COLO668 (cell line): ENCODE data around the gene FKBP5.

Source experiments
- DNase-seq: peaks from one replicate; lab custom pipeline; 2025; ENCODE audit not compliant: unreplicated experiment; lab: John Stamatoyannopoulos, UW

The FKBP5 gene

DNA sequence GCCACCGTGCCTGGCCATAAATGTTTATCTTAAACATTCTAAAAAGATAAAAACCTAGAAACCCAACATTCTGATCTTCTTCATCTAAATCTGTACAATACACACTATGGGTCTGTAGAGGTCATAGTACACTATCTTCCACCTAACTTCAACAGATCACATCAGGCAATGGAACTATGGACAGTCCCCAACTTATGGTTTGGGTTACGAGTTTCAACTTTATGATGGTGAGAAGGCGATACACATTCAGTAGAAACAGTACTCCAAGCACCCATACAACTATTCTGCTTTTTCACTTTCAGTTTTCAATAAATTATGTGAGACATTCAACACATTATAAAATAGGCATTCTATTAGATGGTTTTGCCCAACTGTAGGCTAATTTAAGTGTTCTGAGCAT, 23.1 kb downstream of the FKBP5 start:
- DNase-seq = no peak

DNA sequence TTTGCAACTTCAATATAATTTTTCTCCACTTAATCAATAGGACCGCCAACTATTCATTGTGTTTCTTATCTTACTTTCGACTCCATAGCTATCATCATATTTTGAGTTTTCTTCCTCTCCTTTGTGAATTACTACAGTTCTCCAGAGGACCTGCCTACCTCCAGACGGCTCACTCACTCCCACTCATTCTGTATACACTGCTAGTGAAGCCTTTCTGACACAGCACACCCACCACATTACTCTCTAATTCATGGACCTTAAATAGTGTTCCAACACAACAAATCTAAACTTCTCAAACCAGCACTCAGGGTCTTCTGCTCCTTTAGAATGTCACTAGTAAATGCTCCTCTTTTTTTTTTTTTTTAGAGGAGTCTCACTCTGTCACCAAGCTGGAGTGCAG, 23.8 kb downstream of the FKBP5 start:
- DNase-seq = no peak

DNA sequence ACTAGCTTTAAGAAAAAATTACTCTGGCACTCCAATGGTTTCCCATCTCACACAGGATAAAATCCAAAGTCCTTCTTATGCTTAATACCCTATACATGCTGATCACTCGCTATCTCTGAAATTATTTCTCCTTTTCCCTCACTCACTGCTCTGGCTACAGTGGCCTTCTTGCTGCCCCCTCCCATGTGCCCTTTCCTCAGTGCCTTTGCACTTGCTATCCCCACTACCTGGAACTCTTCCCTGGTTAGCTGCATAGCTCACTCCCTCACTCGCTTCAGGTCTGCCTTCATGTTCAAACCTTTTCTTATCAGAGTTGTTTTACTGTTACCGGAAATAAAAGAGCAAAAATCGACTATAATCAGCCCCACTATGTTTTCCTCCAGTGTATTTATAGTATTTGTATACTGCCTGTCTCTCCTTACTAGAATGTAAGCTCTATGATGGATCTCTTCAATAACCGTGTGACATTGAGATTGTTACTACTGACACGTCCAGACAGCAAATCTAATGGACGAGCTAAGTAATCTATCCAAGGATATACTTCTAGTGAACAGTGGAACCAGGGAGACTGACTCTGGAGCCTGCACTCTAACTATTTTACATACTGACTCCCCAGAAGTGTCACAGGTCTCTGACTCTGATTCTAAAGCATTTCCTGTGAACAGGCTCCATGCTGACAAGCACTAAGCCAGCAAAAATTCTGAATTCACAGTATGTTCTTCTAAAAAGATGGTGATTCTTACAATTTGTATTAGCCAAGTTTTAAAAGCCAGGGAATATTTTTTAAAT, 25.1 kb downstream of the FKBP5 start:
- no peak for DNase-seq

DNA sequence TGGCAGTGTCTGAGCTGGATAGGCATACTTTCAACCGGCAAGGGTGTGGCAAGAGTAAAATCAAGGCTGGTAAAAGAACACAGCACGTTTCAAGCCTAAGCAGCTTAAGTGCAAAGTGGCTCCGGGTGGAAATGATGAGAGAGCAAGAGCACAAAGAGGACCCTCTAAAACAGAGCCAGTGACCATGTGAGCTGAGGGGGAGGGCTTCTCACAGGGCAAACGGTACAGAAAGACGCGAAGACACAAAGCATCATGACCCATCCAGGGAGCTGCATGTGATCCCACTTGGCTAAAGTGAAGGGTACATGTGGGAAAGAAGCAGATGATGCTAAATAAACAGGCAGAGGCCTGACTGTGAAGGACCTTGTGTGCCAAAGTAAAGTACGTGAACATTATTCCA, 25.7 kb downstream of the FKBP5 start:
- DNase-seq = no peak

DNA sequence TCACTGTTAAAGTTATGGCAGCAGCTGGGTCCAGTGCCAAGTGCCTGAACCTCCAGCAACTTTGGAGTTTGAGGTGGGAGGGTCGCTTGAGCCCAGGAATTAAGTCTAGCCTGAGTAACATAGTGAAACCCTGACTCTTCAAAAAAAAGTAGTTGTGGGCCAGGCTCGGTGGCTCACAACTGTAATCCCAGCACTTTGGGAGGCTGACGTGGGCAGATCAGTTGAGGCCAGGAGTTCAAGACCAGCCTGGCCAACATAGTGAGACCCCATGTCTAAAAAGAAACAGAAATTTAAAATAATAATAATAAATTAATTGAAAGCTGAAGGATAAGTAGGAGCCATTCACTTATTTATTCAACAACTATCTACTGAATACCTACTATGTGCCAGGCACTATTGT, 33.8 kb downstream of the FKBP5 start:
- DNase-seq = no peak

DNA sequence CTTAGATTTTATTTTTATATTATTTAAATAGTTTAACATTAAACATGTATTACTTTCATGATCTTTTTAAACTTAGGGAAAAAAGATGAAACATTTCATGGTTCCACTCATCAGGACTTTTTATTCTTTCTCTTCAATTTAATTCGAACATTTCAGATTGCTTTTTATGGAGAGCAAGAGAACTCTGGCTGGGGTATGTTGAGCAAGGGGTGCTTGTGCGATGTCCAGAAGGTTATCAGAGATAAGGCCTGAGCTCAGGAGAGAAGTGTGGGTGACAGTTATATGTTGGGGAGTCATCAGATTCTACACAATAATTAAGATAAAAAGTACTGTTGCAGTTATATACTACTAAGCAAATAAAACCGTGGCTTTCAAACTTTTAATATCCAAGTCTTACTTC, 37.5 kb downstream of the FKBP5 start:
- no peak for DNase-seq

DNA sequence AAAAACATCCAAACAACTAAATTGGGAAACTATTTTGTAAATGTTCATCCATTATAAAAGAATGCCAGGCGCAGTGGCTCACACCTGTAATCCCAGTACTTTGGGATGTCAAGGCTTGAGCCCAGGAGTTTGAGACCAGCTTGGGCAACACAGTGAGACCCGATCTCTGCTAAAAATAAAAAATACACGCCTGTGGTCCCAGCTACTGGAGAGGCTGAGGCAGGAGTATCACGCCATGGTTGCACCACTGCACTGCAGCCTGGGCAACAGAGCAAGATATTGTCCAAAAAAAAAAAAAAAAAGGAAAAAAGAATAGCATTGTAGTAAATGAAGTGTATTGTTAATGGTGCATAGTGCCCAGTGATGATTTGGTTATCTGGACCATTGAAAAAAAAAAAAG, 38.7 kb downstream of the FKBP5 start:
- no peak for DNase-seq

DNA sequence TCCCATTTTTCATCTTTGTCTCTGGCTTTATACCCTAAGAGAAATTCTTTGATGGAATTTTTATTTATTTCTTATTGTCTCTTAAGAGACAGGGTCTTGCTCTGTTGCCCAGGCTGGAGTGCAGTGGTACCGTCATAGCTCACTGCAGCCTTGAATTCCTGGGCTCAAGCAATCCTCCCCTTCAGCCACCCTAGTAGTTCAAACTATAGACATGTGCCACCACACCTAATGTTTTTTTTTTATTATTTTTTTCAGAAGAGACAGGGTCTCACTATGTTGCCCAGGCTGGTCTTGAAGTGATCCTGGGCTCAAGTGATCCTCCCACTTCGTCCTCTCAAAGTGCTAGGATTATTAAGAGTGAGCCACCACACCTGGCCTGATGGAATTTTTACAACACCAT, 40.5 kb downstream of the FKBP5 start:
- DNase-seq = no peak

DNA sequence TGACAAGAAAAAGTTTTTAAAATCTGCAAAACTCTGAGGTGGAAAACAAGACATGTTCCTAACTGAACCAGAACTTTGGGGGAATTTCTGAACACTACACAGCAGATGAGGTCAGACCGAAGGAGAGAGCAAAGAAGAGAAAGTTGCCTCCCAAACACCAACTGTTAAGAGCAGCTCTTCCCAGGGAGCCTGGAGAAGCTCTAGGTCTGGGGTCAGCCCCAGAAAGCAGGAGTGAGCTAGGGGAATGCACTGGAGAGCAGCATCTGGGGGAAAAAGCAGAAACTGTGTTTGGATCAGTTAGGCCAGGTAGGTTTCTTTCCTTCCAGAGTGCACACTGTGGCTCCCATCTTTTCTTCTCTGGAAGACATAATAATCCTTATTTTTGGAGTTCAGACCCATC, 41.3 kb downstream of the FKBP5 start:
- DNase-seq = no peak

DNA sequence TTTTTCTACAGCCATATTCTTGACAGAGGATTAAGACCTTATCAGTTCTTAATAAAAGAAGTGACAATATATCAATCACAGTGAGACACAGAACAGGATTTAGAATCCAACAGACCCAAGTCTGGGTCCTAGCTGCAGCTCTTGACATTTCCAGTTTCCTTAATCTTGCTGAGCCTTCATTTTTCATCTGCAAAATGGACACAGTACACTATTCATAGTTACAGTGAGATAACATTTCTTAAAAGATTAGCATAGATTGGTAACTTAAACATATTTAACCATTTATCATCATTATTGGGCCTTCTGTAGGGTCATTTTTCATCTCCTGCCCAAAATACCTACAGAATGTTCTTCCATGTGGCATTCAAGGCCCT, 45.6 kb downstream of the FKBP5 start:
- DNase-seq = no peak

DNA sequence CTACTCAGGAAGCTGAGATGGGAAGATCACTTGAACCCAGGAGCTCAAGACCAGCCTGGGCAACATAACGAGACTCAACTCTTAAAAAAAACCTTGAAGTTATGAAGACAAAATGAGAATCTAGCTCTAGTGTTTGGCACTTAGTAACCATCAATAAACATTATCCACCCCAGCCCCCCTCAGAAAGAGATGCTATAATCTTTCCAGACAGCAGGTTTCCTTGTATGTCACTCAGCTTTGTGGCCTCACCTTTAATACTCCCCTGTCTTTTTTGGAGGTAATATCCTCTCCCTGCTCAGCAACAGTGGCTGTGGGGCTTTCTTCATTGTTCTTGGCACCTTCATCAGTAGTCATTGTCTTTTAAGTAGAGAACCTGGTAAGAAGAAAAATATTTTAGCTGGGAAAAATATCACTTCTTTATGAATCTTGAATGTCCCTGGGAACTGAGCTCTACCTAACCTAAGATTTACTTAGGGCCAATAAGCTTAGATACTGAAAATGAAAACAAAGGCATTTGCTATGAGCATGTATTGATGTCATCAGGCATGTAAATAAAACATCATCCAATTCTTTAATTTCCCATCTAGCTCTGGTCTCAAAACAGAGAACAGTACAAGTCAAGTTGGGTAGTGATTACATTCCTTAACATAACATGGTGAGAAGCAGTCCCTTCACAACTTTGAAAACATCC, 46.1 kb downstream of the FKBP5 start:
- DNase-seq = no peak

DNA sequence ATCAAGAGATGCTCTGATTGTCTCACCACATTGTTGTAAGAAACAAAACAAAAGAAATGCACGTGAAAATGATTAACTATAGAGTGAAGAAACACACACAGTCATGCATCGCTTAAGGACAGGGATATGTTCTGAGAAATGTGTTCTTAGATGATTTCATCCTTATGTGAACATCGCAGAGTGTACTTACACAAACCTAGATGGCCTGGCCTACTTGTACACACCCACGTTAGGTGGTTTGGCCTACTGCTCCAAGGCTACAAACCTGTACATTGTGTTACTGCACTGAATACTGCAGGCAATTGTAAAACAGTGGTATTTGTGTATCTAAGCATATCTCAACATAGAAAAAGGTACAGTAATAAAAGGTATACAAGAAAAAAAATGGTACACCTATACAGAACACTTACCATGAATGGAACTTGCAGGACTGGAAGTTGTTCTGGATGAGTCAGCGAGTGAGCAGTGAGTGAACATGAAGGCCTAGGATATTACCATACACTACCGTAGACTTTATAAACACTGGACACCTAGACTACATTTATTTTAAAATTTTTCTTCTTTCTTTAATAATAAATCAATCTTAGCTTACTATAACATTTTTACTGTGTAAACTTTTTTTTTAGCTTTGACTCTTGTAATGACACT, 48.6 kb downstream of the FKBP5 start:
- DNase-seq = no peak

DNA sequence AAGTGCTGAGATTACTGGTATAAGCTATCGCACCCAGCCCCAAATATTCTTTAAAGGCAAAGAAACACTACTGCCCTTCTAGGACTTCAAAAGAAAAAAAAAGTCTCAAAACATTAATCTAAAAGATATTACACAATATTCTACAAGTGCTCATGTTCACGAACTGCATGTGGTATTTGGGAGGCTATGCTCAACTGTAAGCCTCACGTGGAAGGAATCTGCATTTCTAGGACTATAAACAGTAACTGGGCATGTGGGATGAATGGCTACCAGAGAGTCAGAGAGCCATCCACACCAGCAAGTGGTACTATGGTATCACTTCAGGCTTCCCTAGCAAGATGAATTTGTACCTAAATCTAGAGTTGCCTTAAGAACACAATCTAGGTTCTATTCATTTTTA, 50.0 kb downstream of the FKBP5 start:
- DNase-seq = no peak

DNA sequence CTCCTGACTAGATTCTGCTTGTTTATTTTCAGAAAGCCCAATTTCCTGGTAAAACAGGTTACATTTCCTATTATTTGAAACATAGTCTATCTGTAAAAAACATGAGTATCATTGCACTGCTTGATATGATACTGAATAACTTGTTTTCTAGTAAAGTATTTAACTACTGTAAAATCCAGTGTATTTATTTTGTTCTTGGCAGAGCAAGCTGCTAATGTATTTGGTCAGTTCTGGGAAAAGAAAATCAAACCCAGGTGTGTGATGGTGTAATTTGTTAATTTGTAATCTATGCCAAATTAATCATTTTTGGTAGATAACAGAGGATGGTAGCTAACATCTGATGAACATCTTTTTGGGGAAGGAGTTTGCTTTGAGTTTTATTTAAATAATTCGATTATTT, 50.8 kb downstream of the FKBP5 start:
- DNase-seq = no peak

DNA sequence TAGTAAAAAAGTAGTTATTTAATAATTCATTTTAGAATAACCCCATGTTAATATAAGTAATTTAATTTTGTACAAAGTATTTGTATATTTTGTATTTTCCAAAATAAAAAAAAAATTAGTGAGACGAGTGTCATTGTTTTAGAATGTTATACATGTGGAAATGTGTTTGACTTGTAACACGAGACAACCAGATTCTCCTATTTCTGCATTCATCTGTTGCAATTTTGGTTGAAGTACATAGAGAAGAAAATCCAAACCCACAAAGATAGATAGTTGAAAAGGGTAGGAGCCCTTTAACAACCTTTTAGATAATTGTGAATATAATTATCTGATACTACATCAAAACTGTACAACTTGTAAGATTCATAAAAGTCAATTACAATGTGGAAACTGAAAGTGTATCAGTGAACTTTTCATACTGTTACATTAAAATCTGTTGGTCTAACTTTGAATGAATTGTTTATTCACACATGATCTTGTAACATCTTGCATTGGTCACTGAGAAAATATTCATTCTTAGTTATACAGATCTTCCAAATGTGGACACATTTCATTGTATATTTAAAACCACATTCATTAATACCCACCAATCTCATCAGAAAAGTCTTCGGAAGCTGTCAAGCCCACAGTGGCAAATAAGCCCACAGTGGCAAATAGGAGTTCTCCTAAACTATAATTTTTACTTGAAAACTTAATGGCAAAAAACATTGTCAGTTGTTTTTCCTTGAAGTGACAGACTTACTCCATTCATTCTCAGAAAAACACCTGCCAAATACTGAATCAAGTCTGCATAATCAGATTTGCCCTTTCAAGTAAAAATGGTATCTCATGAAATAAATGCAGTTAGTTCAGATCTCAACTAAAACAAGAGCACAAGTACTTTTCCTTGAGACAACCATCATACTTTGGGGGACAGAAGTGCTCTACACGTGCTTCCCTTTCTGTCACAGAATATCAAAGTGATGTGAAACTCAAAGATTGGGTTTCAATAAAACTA, 52.8 kb downstream of the FKBP5 start:
- no peak for DNase-seq

DNA sequence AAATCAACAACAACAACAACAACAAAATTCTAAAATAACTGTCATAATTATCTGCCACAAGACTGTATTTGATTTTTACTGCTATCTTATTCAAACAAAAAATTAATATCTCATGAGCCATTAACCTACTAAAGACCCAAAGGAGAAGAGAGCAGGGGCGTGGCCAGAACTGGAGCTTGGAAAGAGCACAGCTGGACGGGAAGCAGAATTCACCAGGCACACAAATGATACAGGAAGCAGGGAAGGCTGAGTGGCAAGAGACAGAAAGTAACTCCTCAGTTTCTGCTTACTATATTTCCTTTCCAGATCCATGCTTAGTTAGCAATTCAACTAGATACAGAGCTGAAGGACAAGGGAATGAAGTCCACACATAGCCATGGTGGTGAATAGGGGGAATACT, 54.4 kb downstream of the FKBP5 start:
- no peak for DNase-seq

DNA sequence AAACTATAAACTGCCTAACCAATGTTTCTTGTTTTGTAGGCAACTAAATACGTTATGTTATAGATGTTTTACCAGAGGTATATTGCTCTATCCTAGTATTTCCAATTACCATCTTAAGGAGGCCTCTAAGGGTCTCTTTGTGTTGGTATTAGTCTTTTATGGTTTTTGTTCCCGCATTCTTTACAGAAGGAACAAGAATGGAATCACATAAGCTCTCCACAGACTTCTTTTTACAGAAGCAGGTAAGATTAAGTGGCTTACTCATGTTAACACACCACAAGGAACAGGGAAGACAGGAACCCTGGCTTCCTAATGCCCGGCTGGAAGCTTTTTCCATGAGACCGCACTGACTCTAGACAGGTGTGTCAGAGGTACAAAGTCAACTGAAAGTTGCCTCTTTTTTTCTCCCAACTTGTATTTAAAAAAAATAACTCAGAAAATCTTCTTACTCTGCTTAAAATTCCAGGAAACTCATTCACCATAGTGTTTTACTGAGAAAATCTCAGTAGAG, 55.1 kb downstream of the FKBP5 start:
- DNase-seq = no peak

DNA sequence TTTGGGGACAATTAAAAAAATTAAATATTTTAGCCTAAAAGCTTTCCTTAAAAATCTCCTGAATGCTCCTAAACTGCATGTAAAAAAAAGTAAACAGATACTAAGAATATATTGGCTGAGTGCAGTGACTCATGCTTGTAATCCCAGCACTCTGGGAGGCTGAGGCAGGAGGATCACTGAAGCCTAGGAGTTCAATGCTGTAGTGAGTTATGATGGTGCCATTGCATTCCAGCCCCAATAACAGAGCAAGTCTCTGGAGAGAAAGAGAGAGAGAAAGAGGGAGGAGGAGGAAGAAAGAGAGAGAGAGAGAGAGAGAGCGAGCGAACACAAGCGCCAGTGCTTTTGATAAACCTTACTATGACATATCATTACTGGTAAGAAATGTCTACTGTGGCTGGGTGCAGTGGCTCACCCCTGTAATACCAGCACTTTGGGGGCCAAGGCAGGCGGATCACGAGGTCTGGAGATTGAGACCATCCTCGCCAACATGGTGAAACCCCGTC, 58.8 kb downstream of the FKBP5 start:
- no peak for DNase-seq

DNA sequence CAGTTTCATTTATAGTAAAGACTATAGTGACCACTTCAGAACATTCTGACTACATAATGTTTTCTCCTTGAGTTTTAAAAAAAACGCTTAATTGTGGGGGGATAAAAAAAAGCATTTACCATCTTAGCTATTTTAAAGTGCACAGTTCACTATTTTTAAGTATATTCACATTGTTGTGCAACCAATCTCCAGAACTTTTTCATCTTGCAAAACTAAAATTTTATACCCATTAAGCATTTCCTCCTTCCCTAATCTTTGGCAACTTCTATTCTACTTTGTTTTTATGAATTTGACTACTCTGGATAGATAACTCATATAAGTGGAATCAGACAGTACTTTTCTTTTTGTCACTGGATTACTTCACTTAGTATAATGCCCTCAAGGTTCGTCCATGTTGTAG, 62.3 kb downstream of the FKBP5 start:
- no peak for DNase-seq

DNA sequence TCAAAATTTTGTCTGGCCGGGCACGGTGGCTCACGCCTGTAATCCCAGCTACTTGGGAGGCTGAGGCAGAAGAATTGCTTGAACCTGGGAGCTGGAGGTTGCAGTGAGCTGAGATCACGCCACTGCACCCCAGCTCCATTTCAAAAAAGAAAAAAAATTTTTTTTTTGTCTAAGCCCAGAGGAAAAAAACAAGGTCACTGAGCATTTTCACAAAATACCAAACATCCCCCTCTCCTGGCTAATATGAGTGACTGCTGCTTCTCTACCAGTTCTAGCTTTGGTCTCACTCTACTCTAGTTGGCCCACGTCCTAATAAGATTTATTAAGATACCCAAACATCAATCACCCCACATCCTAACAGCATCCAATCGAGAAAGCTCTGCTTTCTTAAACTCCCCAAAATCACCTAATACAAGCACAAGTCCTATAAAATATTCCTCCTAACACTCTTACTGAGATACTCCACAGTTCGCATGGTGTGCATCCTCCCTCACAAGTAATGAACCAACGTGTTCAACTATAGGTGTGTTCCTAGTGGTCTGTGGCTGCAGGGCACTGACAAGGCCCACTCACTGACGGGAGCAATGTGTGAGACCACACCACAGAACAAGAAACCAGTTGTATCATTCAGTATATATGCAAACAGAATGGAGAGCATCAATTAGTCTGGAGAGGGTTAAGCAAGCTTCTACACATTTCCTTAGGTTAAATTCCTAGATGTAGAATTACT, 64.2 kb downstream of the FKBP5 start:
- DNase-seq = no peak
